ENCODE data around the gene PGLYRP2.

The PGLYRP2 gene

DNA sequence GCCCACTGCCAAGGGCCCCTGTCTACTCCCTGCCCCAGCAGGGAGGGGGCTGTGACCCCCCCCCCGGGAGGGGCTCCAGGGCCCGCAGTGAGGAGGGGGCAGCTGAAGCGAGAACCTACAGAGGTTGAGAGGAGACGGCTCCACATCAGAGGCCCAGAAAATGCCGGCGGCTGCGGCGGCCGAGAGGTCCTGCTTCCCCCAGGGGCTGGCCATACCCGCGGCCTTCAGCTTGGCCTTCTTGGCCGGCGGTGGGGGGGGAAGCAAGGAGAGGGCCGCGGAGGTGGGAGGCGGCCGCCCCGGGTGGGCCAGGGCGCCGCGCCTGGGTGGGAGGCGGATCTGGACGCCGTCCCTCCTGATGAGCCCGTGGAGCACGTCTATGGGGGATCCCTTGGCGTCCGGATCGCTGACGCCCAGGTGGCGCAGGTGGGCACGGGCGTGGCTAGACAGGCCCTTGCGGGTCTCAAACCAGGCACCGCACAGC lies 51.3 kb downstream of the PGLYRP2 start:
- in situ Hi-C loops (cut with HindIII; ENCODE audit: low sequenced_read_pairs): no loop called here

DNA sequence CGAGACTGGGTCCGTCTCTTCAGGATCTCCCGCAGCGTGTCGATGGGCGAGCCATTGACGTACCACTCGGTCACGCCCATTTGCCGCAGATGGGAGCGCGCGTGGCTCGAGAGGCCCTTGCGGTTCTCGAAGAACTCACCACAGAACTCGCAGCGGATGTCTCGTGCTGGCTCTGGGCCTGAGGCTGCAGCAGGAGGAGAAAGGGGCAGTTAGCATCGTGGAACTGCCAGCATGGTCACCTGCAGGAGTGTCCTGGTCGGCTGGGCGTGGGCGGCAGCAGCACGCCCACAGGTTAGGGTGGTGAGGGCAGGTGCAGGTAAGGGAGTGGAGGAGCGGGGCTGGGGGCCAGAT lies 52.0 kb downstream of the PGLYRP2 start:
- in situ Hi-C loops (cut with HindIII; ENCODE audit: low sequenced_read_pairs): no loop called here

DNA sequence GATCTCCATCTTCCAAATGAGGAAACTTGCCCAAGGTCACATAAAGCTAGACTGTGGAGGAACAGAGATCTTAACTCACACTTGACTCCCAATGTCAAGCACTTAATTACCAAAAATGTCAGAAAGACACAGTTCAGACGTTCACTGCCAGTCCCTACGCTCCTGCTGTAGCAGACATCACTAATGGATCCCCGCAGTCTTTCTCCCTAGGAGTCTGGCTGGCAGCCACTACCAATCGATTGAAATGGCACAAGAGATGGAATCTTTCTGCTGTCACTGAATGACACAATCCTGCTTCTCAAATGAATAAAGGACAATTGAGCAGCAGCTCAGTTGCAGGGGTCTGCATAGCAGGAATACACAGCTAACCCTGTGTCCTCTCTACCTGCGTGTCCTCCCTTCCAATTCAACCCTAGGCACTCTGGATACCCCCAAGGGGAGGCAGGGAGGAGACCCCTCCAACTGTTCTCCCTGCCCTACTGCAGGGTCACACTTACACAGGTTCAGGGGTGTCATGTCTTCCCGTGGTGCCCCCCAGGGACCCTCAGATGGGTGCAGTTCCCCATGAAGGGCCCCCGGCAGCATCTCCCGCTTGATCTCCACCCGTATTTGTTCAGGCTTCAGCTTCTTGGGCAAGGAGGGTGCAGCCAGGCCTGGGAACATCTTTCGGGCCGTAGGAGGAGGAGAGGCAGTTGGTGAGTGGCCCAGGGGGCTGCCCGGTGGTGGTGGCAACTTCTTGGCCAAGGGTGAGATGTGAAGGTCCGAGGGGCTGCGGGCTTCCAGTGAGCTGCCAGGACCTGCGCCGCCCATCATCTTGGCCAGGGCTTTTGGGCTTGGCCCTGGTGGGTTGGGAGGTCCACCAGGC lies 52.6 kb downstream of the PGLYRP2 start:
- in situ Hi-C loops (cut with HindIII; ENCODE audit: low sequenced_read_pairs): no loop called here

DNA sequence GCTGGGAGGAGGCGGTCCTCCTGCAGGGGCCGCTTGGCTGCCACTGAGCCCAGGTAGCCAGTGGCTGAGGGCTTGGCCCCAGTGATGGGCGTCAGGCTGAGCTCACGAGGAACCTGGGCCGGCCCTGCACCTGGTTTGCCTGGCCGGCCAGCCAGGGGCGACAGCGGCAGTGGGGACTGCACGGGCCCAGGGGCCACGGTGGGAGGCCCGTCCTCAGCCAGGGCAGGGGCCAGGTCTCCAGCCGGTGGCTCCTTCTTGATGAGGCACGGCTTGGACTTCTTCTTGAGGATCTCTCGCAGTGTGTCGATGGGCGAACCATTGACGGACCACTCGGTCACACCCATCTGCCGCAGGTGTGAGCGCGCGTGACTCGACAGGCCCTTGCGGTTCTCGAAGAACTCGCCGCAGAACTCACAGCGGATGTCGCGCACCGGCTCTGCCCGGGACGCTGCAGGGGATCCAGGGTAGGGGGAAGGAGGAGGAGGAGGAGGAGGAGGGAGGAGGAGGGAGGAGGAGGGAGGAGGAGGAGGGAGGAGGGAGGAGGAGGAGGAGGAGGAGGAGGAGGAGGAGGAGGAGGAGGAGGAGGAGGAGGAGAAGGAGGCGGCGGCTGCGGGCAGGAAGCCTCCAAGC lies 53.9 kb downstream of the PGLYRP2 start:
- in situ Hi-C loops (cut with HindIII; ENCODE audit: low sequenced_read_pairs): no loop called here

DNA sequence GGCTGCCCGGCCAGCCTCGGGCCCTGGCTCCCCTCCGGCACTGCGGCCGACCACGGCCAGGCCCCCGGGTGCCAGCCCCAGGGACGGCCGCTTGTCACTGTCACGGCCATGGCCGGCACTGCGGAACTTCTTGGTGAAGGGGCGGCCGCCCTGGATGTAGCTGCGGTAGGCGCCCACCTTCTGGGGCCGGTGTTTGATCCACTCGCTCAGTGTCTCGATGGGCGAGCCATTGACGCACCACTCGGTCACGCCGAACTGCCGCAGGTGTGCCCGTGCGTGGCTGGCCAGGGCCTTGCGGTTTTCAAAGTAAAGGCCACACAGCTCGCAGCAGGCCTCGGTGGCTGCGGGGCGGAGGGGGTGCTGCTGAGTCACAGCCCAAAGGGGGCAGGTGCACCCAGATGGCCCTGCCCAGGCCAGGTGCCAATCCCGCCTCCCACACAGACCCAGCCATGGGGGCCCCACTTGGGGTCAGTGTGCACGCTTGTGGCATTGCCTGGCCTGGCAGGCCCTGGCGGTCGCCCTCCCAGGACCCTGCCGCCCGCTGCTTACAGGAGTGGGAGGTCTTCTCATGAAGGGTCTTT lies 54.5 kb downstream of the PGLYRP2 start:
- in situ Hi-C loops (cut with HindIII; ENCODE audit: low sequenced_read_pairs): no loop called here

DNA sequence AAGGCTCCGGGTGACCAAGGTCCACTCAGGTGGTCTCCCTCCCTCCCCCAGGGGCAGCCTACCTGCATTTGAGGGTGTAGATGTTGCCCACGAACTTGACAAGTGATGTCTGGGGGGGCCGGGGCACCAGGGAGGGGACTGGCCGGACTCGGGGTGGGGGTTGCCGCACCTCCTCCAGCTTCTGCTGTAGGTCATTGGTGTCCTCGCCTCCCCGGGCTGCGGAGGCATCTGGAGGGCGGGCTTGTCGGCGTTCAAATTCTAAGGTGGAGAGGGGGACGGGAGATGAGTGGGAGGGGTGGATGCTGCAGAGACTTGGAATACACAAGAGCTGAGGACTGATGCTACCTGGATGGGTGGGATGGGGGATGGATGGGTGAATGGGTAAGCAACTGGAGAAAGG lies 55.2 kb downstream of the PGLYRP2 start:
- in situ Hi-C loops (cut with HindIII; ENCODE audit: low sequenced_read_pairs): no loop called here

DNA sequence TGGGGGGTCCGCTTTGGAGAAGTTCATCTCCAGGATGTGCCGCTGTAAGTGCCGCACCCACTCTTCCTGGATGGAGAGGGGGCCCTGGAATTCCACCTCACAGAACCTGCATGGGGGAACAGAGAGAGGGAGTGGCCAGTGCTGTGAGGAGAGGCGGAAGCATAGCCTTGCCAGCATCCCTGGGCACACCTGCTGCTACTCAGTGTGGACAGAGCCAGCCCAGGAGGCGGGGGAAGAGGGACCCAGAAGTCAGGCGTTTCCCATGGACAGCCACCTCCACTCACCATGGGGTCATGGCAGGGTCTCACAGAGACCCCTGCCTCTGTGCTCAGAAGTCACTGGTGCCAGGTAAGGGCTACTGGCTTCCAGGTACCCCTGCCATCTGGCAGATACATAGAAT lies 56.2 kb downstream of the PGLYRP2 start:
- in situ Hi-C loops (cut with HindIII; ENCODE audit: low sequenced_read_pairs): no loop called here

DNA sequence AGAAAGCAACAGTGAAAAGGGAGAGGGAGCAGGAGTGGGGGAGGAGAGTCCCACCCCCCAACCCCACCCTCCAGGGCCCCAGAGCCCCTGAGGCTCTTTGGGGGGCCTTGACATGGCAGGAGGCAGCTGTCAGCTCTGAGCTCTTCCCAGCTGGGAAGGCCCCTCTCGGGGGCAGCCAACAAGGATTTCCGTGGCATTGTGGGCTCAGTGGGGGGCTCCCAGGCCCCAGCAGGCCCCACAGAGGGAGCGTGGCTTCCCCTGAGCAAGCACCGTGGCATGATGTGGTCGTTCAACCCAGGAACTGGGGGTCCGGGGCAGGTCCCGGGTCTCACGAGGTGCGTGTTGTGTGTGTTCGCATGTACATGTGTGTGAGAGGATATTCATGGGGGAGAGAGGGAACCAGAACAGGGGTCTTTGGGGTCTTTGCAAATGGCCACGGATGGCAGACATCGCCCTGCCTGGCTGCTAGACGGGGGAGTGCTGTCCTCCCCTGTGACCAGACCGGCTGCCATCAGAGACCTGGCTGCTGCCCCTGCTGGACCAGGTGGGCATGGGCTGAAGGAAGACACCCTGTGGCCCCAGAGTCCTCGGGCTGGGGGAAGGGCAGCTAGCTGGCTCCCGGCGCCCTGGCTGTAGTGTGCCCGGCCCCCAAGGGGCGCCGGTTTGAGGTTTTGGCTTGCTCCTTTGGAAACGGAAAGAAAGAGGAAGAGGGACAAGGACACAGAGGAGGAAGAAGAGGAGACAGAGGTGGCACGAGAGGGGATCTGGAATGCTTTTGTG lies 56.8 kb downstream of the PGLYRP2 start:
- in situ Hi-C loops (cut with HindIII; ENCODE audit: low sequenced_read_pairs): no loop called here

DNA sequence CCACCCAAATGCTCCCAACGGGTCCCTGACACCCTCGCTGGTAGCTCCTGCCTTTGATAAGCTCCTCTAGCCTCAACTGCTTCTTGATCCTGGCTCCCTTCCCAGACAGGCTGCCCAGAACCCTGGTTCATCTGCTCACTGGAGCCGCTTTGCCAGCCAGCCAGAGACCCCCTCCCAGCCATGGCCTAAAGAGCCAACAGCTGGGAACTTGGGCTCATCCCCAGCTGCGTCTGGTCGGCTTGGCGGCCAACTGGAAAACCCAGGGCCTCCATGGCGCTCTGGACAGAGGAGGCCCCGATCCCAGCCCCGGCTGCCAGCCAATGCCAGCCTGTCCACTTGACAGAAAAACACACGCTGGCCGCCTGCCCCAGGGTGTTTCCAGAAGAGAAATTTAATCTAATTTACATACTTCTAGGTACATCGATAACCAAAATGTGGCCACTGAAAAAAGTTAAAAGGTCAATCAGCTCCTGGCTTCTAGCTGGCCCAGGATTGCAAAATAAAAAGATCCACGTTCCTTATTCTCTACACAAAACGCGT lies 57.5 kb downstream of the PGLYRP2 start:
- in situ Hi-C loops (cut with HindIII; ENCODE audit: low sequenced_read_pairs): no loop called here

DNA sequence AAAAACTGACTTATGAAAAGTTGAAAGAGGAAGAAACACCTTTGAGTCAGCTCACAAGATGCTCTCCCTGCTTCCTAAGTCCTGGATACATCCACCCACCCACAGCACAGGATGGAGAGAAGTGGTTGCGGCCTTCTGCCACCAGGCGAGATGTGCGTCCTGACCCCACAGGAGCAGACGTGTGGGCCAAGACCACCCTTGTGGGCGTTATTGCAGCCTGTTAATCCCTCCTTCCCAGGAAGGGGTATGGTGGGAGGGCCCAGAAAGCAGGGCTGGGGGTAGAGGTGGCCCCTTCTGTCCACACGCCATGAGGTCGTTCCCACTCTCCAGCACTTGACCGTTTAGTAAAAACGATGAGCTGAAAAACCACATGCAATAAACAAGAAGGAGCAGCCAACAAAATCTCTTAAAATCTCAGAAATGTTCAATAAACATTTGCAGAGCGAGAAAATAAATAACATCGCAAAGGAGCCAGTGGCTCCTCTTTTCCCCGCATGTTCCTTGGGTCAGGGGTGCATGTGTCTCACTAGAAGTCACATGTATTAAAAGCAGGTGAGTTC lies 58.1 kb downstream of the PGLYRP2 start:
- in situ Hi-C loops (cut with HindIII; ENCODE audit: low sequenced_read_pairs): no loop called here

DNA sequence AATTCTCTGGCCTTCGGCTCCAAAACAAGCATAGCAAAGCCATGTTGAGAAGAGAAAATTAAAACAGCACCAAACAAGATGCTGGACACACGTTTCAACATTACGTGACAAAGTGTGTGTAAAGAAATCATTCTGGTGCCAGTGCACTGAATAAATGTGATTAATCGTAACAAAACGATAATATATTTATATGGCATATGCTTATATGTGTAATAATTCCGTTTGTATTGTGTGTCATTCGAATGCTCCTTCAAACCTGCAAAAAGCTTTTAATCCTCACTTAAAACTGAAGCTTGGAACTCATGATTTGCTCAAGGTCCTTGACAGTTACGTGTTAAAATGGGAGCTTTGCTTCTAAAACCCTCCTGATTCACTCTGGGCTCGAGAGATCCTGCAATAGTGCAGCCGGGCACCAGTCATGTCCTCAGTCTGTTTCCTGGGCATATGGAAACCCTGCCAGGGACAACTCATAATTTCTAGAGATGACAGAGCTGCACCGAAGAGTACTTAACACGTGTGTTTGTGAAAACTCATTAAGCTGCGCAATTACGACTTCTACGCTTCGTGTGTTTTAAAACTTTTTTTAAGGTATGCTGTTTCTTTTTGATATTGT lies 59.8 kb downstream of the PGLYRP2 start:
- in situ Hi-C loops (cut with HindIII; ENCODE audit: low sequenced_read_pairs): no loop called here

Measured in endothelial cell of hepatic sinusoid (primary cell).